A549 (cell line): ENCODE measurements around the gene MRPL22. TPM values are rescaled to one million over a fixed set of nuclear protein-coding genes. Genes with fewer than 3 reads are reported as not detected.

Experiments
- ATAC-seq, 2 experiments: fragments of 200-7000 bp in 1 of 2; fragments of >200 bp in 1 of 2; cut with Nextera tagmentation in 1 of 2; cut with Tn5 transposase in 1 of 2; 3 replicates each; pipeline versions ENCODE4 v1.8.0 to v1.9.1; 2018 to 2020; ENCODE audit warnings: mild to moderate bottlenecking in 1 of 2, moderate library complexity in 1 of 2
- CTCF ChIA-PET: fragments of 300-600 bp; sonication (Branson Sonifier 250); formaldehyde crosslinking; extraction: SDS; loops from one replicate; lab custom pipeline; 2021; ENCODE audit warnings: antibody characterized with exemption, inconsistent platforms; lab: Yijun Ruan, JAX
- POLR2A ChIA-PET: fragments of 350-600 bp; formaldehyde crosslinking; extraction: SDS; loops from one replicate; lab custom pipeline; 2021; ENCODE audit warnings: antibody characterized with exemption, inconsistent platforms; lab: Yijun Ruan, JAX
- DNase-seq, 2 experiments: peaks; one replicate each; pipeline versions ENCODE4 v3.0.0 to v3.0.0-alpha.2; 2011 to 2016; ENCODE audit warnings: low read depth in 1 of 2, low spot score in 1 of 2
- FAIRE-seq: peaks from 2 replicates; lab custom pipeline; 2011; peaks lifted over from hg19 to GRCh38; lab: Jason Lieb, UNC
- H3K27ac ChIP-seq, 2 experiments: fragments of >200 bp; sonication (Bioruptor Twin); formaldehyde crosslinking; 3 replicates each; pipeline ENCODE4 v1.5.1; 2016 to 2017
- H3K4me1 ChIP-seq: fragments of >200 bp; sonication (Bioruptor Twin); formaldehyde crosslinking; 3 replicates; pipeline ENCODE4 v1.6.1; 2016
- H3K4me2 ChIP-seq: fragments of >200 bp; sonication (Bioruptor Twin); formaldehyde crosslinking; 3 replicates; pipeline ENCODE4 v1.6.1; 2016
- H3K4me3 ChIP-seq: fragments of >200 bp; sonication (Bioruptor Twin); formaldehyde crosslinking; 3 replicates; pipeline ENCODE4 v1.5.1; 2016
- H3K9me3 ChIP-seq: fragments of >200 bp; sonication (Bioruptor Twin); formaldehyde crosslinking; 3 replicates; pipeline ENCODE4 v1.6.1; 2016
- CBX8 ChIP-seq: fragments of 200-600 bp; sonication (generic); IDR thresholded peaks from 2 replicates; pipeline ENCODE4 v1.6.1; 2016
- CEBPB ChIP-seq, 2 experiments: fragments of >200 bp in 1 of 2; sonication (Bioruptor Twin) in 1 of 2; formaldehyde crosslinking in 1 of 2; IDR thresholded peaks; 2 replicates each; pipeline ENCODE4 v1.6.1; 2012 to 2016
- CHD2 ChIP-seq: fragments of 150-350 bp; IDR thresholded peaks from 2 replicates; pipeline ENCODE4 v1.6.1; 2014; ENCODE audit warnings: low read length; ENCODE audit not compliant: partially characterized antibody
- EHF ChIP-seq: fragments of 250-450 bp; sonication (Bioruptor Pico); IDR thresholded peaks from 2 replicates; pipeline ENCODE4 v1.5.0; 2020; ENCODE audit warnings: mild to moderate bottlenecking
- EHMT2 ChIP-seq: fragments of 200-600 bp; sonication (generic); IDR thresholded peaks from 2 replicates; pipeline ENCODE4 v1.6.1; 2016; ENCODE audit warnings: antibody characterized with exemption, low read depth, mild to moderate bottlenecking, moderate library complexity
- ELK1 ChIP-seq: fragments of 150-350 bp; IDR thresholded peaks from 2 replicates; pipeline ENCODE4 v1.6.1; 2014; ENCODE audit warnings: low read depth, mild to moderate bottlenecking, low read length
- FOXS1 ChIP-seq: fragments of 250-450 bp; sonication (Bioruptor Pico); IDR thresholded peaks from 2 replicates; pipeline ENCODE4 v1.5.0; 2020; ENCODE audit warnings: mild to moderate bottlenecking, moderate library complexity
- HDAC2 ChIP-seq: fragments of 200-600 bp; sonication (generic); IDR thresholded peaks from 2 replicates; pipeline ENCODE4 v1.6.1; 2016
- HMGXB4 ChIP-seq: fragments of 250-450 bp; sonication (Bioruptor Pico); IDR thresholded peaks from 2 replicates; pipeline ENCODE4 v1.5.0; 2021; ENCODE audit warnings: mild to moderate bottlenecking, moderate library complexity, borderline replicate concordance
- JUN ChIP-seq, 2 experiments: fragments of >200 bp; sonication (Bioruptor Twin); formaldehyde crosslinking; IDR thresholded peaks; 2 replicates in 1 of 2; 3 replicates in 1 of 2; pipeline ENCODE4 v1.6.1; 2016 to 2017
- MAFK ChIP-seq: fragments of 450-650 bp; IDR thresholded peaks from 2 replicates; pipeline ENCODE4 v1.6.1; 2014; ENCODE audit not compliant: partially characterized antibody
- NR3C1 ChIP-seq: fragments of >200 bp; sonication (Bioruptor Twin); formaldehyde crosslinking; IDR thresholded peaks from 3 replicates; pipeline ENCODE4 v1.6.1; 2017
- RARB ChIP-seq: fragments of 250-450 bp; sonication (Bioruptor Pico); IDR thresholded peaks from 2 replicates; pipeline ENCODE4 v1.8.0; 2021; ENCODE audit warnings: mild to moderate bottlenecking, moderate library complexity
- RCOR1 ChIP-seq: fragments of 150-350 bp; IDR thresholded peaks from 2 replicates; pipeline ENCODE4 v1.6.1; 2014; ENCODE audit warnings: antibody characterized with exemption, low read length, low read depth
- RFX5 ChIP-seq: fragments of 450-650 bp; IDR thresholded peaks from 2 replicates; pipeline ENCODE4 v1.7.1; 2014; ENCODE audit warnings: antibody characterized with exemption, mild to moderate bottlenecking, moderate library complexity
- SREBF2 ChIP-seq: fragments of 450-650 bp; IDR thresholded peaks from 2 replicates; pipeline ENCODE4 v1.6.1; 2014; ENCODE audit warnings: mild to moderate bottlenecking, moderate library complexity
- ZNF302 ChIP-seq: fragments of 250-450 bp; sonication (Bioruptor Pico); IDR thresholded peaks from 2 replicates; pipeline ENCODE4 v1.9.0; 2021; ENCODE audit warnings: inconsistent platforms, mild to moderate bottlenecking, moderate library complexity
- WGBS: methylation state at CpG from one replicate; pipeline ENCODE4 v1.1.6; 2017; ENCODE audit errors: missing lambda C conversion rate; 5-methylcytosine and 5-hydroxymethylcytosine counted together
- polyA plus RNA-seq, 4 experiments: library from polyadenylated mRNA; depleted of rRNA in 3 of 4; stranded (reverse); fragments of >200 nt; fragmentation: RNase III in 1 of 4; extraction: RNeasy Plus Mini Kit Qiagen cat#74134 plus additional on column Dnase treatment in 1 of 4; gene quantifications; 2 replicates in 3 of 4; 3 replicates in 1 of 4; pipeline ENCODE4 v1.2.3, GENCODE V29; 2011 to 2017
- TF ChIP-seq, protein P1 (sequence below): fragments of 250-450 bp; sonication (Bioruptor Pico); IDR thresholded peaks from 2 replicates; pipeline ENCODE4 v1.5.0; 2020; ENCODE audit warnings: low read depth, mild to moderate bottlenecking, moderate library complexity
- TF ChIP-seq, protein P2 (sequence below): IDR thresholded peaks from 2 replicates; pipeline ENCODE4 v1.6.1; 2012
- TF ChIP-seq, protein P3 (sequence below): fragments of 200-600 bp; sonication (generic); IDR thresholded peaks from 2 replicates; pipeline ENCODE4 v1.6.1; 2016; ENCODE audit warnings: antibody characterized with exemption, mild to moderate bottlenecking, moderate library complexity
- TF ChIP-seq, protein P4 (sequence below): fragments of 450-650 bp; IDR thresholded peaks from 2 replicates; pipeline ENCODE4 v1.6.1; 2014; ENCODE audit warnings: antibody characterized with exemption

The MRPL22 gene
- polyA plus RNA-seq, 2 of the 4 experiments (the other 2 are of a cell fraction) = 56.3 to 91.0 TPM

DNA sequence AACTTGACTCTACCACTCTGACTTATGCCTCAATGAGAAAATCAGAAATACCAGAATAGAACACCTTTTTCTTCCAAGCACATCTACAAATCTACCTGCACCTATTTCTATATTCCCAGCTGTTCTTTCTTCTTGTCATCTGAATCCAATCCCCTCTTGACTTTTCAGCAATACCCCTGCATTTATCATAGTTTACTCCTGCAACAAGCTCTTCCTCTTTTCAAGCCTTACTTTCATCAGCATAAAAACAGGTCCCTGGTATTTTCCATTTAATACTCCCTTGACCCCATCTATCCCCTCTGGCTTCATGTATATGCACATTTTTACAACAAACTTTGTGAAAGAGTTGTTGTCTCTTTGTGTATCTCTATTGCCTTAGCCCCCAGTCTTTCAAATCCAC lies 6.0 kb upstream of the MRPL22 start:
- TF ChIP-seq, protein P1, sequence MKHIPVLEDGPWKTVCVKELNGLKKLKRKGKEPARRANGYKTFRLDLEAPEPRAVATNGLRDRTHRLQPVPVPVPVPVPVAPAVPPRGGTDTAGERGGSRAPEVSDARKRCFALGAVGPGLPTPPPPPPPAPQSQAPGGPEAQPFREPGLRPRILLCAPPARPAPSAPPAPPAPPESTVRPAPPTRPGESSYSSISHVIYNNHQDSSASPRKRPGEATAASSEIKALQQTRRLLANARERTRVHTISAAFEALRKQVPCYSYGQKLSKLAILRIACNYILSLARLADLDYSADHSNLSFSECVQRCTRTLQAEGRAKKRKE (CRISPR knock-in tag) = no peak
- no peak for TF ChIP-seq FOXS1 (CRISPR knock-in tag)
- TF ChIP-seq HDAC2 = no peak
- no peak for TF ChIP-seq EHMT2
- TF ChIP-seq RCOR1 = no peak
- no peak for TF ChIP-seq CHD2
- no peak for TF ChIP-seq SREBF2
- no peak for TF ChIP-seq RARB (CRISPR knock-in tag)
- no peak for TF ChIP-seq ZNF302 (CRISPR knock-in tag)
- TF ChIP-seq, protein P2, sequence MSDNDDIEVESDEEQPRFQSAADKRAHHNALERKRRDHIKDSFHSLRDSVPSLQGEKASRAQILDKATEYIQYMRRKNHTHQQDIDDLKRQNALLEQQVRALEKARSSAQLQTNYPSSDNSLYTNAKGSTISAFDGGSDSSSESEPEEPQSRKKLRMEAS = no peak
- no peak for TF ChIP-seq JUN (IDR thresholded peaks at IDR 0.05)
- TF ChIP-seq MAFK = no peak
- TF ChIP-seq ELK1 = no peak
- TF ChIP-seq NR3C1 = no peak
- no peak for TF ChIP-seq RFX5
- no peak for TF ChIP-seq EHF (CRISPR knock-in tag)
- TF ChIP-seq HMGXB4 (CRISPR knock-in tag) = no peak
- TF ChIP-seq CEBPB (IDR thresholded peaks at IDR 0.05) = no peak
- TF ChIP-seq, protein P3, sequence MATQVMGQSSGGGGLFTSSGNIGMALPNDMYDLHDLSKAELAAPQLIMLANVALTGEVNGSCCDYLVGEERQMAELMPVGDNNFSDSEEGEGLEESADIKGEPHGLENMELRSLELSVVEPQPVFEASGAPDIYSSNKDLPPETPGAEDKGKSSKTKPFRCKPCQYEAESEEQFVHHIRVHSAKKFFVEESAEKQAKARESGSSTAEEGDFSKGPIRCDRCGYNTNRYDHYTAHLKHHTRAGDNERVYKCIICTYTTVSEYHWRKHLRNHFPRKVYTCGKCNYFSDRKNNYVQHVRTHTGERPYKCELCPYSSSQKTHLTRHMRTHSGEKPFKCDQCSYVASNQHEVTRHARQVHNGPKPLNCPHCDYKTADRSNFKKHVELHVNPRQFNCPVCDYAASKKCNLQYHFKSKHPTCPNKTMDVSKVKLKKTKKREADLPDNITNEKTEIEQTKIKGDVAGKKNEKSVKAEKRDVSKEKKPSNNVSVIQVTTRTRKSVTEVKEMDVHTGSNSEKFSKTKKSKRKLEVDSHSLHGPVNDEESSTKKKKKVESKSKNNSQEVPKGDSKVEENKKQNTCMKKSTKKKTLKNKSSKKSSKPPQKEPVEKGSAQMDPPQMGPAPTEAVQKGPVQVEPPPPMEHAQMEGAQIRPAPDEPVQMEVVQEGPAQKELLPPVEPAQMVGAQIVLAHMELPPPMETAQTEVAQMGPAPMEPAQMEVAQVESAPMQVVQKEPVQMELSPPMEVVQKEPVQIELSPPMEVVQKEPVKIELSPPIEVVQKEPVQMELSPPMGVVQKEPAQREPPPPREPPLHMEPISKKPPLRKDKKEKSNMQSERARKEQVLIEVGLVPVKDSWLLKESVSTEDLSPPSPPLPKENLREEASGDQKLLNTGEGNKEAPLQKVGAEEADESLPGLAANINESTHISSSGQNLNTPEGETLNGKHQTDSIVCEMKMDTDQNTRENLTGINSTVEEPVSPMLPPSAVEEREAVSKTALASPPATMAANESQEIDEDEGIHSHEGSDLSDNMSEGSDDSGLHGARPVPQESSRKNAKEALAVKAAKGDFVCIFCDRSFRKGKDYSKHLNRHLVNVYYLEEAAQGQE = no peak
- ATAC-seq (no peak), FAIRE-seq (no peak), DNase-seq (no peak)
- Histone ChIP-seq H3K4me2 (no peak overlapping the region), H3K4me3 (no peak overlapping the region), H3K27ac (no peak overlapping the region), H3K4me1 (peaks cover 7% of the 10 kb centered on the region; the same call in 1 of the 3 replicates), H3K9me3 (no peaks in the 10 kb centered on the region)
- ChIA-PET POLR2A (no interaction called here), CTCF (no interaction called here)

GRCh38 chr5:154937186-154937717 lies 3.6 kb upstream of the MRPL22 start:
- Histone ChIP-seq H3K4me2 (peak overlapping the region; percentile 95), H3K27ac (peak overlapping the region; percentile 84 to 94), H3K4me3 (peak overlapping the region; percentile 95), H3K9me3 (no peaks in the 10 kb centered on the region), H3K4me1 (peaks cover 17% of the 10 kb centered on the region)
- no peak for ATAC-seq
- FAIRE-seq = no peak
- CTCF ChIA-PET = interaction anchor here (1.1 kb wide), 1 partner anchor 35 kb away, joined by 3 read pairs; no protein-coding TSS in a partner anchor
- no peak for TF ChIP-seq CBX8
- TF ChIP-seq, protein P4, sequence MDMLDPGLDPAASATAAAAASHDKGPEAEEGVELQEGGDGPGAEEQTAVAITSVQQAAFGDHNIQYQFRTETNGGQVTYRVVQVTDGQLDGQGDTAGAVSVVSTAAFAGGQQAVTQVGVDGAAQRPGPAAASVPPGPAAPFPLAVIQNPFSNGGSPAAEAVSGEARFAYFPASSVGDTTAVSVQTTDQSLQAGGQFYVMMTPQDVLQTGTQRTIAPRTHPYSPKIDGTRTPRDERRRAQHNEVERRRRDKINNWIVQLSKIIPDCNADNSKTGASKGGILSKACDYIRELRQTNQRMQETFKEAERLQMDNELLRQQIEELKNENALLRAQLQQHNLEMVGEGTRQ = peak; percentile 68
- 15% methylated on average over 11 of the region's 11 CpGs for WGBS
- POLR2A ChIA-PET = interaction anchor here (2.3 kb wide), 1 partner anchor 79 kb away, joined by 8 read pairs; the partner anchor contains the start of gene CNOT8
- DNase-seq = no peak
